Stomach (tissue), 4 donors: ENCODE data around the gene SULT2A1.
"Not testable (repeated sequence)": the region's sequence is repeated elsewhere in the genome, so short reads cannot be mapped to it uniquely, and the experiment has no call there.

Experiments used
- EP300 ChIP-seq: sonication (generic); formaldehyde crosslinking; IDR thresholded peaks from one replicate; pipeline ENCODE4 v1.6.1; 2017; ENCODE audit warnings: antibody characterized with exemption
- POLR2A ChIP-seq, 4 donors: fragments of 450-650 bp; IDR thresholded peaks; one replicate each; pipeline ENCODE4 v1.6.1; 2016; ENCODE audit warnings: antibody characterized with exemption in 4 of 4, control low read depth in 2 of 4, mild to moderate bottlenecking in 1 of 4, moderate library complexity in 1 of 4
- TF ChIP-seq, protein P1 (sequence below), 7 experiments: fragments of 450-650 bp in 4 of 7; fragments of 200-600 bp in 3 of 7; sonication (generic) in 3 of 7; IDR thresholded peaks; one replicate each; pipeline ENCODE4 v1.5.1; 2016 to 2019; ENCODE audit warnings: antibody characterized with exemption in 7 of 7, control low read depth in 2 of 7, mild to moderate bottlenecking in 1 of 7

DNA sequence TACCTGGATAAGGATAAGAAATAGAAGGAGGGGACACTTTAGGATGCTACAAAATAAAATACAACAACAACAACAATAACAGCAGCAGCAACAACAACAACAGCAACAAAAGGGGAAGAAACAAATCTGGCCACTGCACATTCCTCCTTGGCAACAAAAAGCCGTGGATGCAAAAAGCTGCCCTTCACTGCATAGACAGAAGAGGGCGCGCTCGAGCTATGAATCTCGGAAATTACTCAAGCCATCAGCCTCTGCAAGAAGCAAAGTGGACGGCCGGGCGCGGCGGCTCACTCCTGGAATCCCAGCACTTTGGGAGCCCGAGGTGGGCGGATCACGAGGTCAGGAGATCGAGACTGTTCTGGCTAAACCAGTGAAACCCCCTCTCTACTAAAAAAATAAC, 23.2 kb upstream of the SULT2A1 start:
- TF ChIP-seq POLR2A (IDR thresholded peaks at IDR 0.05); EP300: not testable (repeated sequence)
- TF ChIP-seq, protein P1, sequence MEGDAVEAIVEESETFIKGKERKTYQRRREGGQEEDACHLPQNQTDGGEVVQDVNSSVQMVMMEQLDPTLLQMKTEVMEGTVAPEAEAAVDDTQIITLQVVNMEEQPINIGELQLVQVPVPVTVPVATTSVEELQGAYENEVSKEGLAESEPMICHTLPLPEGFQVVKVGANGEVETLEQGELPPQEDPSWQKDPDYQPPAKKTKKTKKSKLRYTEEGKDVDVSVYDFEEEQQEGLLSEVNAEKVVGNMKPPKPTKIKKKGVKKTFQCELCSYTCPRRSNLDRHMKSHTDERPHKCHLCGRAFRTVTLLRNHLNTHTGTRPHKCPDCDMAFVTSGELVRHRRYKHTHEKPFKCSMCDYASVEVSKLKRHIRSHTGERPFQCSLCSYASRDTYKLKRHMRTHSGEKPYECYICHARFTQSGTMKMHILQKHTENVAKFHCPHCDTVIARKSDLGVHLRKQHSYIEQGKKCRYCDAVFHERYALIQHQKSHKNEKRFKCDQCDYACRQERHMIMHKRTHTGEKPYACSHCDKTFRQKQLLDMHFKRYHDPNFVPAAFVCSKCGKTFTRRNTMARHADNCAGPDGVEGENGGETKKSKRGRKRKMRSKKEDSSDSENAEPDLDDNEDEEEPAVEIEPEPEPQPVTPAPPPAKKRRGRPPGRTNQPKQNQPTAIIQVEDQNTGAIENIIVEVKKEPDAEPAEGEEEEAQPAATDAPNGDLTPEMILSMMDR (IDR thresholded peaks at IDR 0.05): peak in 3 of 7 experiments; percentile 36 to 63 (median 53)
